Upper lobe of left lung (tissue), 4 donors: ENCODE data around the gene AGBL1.

ENCODE experiments used
- POLR2A ChIP-seq, 4 donors: fragments of 450-650 bp; IDR thresholded peaks; one replicate each; pipeline ENCODE4 v1.5.1; 2016 to 2017; ENCODE audit warnings: antibody characterized with exemption in 4 of 4, mild to moderate bottlenecking in 2 of 4
- TF ChIP-seq, protein P1 (sequence below), 6 experiments: fragments of 450-650 bp in 4 of 6; fragments of 200-600 bp in 2 of 6; sonication (generic) in 2 of 6; IDR thresholded peaks; one replicate each; pipeline ENCODE4 v1.5.1; 2016 to 2019; ENCODE audit warnings: antibody characterized with exemption in 6 of 6

DNA sequence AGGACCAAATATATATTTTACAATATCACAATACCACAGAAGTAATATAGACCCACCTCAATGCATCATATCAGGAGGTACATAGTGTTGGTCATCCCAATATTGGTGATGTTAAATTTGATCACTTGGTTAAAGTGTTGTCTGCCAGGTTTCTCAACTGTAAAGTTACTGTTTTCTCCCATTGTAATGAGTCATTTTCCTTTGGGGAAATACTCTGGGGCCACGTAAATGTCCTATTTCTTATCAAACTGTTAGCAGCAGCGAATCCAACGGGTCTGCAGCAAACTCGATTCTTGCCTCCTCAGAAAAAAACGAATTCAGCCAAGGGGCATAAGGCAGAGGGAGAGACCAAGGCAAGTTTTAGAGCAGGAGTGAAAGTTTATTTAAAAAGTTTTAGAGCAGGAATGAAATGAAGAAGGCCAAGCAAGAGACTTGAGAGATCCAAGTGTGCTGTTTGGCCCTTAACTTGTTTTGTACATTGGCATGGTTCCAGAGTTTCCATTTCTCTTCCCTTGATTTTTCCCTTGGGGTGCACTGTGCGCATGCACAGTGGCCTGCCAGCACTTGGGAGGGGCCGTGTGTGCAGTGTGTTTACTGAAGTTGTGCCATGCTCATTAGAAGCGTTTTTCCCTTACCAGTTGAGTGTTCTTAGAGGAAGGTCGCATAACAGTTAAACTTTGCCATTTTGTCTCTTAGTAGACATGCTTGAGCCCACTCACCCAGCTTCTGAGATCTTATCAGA is 512.5 kb downstream of the AGBL1 start:
- TF ChIP-seq POLR2A (IDR thresholded peaks at IDR 0.05): no peak
- TF ChIP-seq, protein P1, sequence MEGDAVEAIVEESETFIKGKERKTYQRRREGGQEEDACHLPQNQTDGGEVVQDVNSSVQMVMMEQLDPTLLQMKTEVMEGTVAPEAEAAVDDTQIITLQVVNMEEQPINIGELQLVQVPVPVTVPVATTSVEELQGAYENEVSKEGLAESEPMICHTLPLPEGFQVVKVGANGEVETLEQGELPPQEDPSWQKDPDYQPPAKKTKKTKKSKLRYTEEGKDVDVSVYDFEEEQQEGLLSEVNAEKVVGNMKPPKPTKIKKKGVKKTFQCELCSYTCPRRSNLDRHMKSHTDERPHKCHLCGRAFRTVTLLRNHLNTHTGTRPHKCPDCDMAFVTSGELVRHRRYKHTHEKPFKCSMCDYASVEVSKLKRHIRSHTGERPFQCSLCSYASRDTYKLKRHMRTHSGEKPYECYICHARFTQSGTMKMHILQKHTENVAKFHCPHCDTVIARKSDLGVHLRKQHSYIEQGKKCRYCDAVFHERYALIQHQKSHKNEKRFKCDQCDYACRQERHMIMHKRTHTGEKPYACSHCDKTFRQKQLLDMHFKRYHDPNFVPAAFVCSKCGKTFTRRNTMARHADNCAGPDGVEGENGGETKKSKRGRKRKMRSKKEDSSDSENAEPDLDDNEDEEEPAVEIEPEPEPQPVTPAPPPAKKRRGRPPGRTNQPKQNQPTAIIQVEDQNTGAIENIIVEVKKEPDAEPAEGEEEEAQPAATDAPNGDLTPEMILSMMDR (IDR thresholded peaks at IDR 0.05): no peak
